Endothelial cell of umbilical vein (primary cell): Measurements from ENCODE around the gene NSD2.

ENCODE experiments used
- CTCF ChIP-seq, 2 donors: IDR thresholded peaks; 1 replicate in 1 of 2; 2 replicates in 1 of 2; pipeline ENCODE4 v1.5.1; 2011; ENCODE audit warnings: low read length in 2 of 2, mild to moderate bottlenecking in 2 of 2, moderate library complexity in 2 of 2, control low read depth in 1 of 2, inconsistent platforms in 1 of 2, low read depth in 1 of 2; ENCODE audit not compliant: insufficient read depth in 1 of 2; ENCODE audit errors: extremely low read depth in 1 of 2
- EZH2 ChIP-seq: IDR thresholded peaks from 2 replicates; pipeline ENCODE4 v1.6.1; 2012; ENCODE audit warnings: borderline replicate concordance, low read depth, mild to moderate bottlenecking, moderate library complexity, low read length, inconsistent platforms; ENCODE audit not compliant: severe bottlenecking
- MYC ChIP-seq: IDR thresholded peaks from one replicate; pipeline ENCODE4 v1.6.1; 2011; ENCODE audit warnings: mild to moderate bottlenecking, low read depth, low read length
- POLR2A ChIP-seq: IDR thresholded peaks from 2 replicates; pipeline ENCODE4 v1.6.1; 2012; ENCODE audit warnings: low read depth, mild to moderate bottlenecking, control low read depth, low read length
- POLR2AphosphoS5 ChIP-seq: IDR thresholded peaks from 2 replicates; pipeline ENCODE4 v1.6.1; 2012; ENCODE audit warnings: low read depth, mild to moderate bottlenecking, control low read depth, low read length, moderate library complexity; ENCODE audit not compliant: insufficient read depth

- TF ChIP-seq CTCF (IDR thresholded peaks at IDR 0.05; ENCODE audit: extremely low read depth in 1 of 2, insufficient read depth in 1 of 2, low read depth in 1 of 2, low read length in 2 of 2) = no peak
- no peak for TF ChIP-seq POLR2A
- no peak for TF ChIP-seq MYC
- no peak for TF ChIP-seq POLR2AphosphoS5
- TF ChIP-seq EZH2 = no peak
Observed at GRCh38 chr4:1851575-1852410, 19.4 kb upstream of the NSD2 start.
